Neural progenitor cell (in vitro differentiated cells): ENCODE data around the gene ARMC3. TPM values are rescaled to one million over a fixed set of nuclear protein-coding genes. Genes with fewer than 3 reads are reported as not detected.
"Not testable (repeated sequence)": the region's sequence is repeated elsewhere in the genome, so short reads cannot be mapped to it uniquely, and the experiment has no call there.

Experiments
- DNase-seq: peaks from one replicate; pipeline ENCODE4 v3.0.0-alpha.2; 2016; ENCODE audit warnings: low spot score
- H2AFZ ChIP-seq: fragments of 200-600 bp; sonication (generic); replicated peaks from 2 replicates; pipeline ENCODE4 v1.6.1; 2016; ENCODE audit warnings: antibody characterized with exemption
- H3F3A ChIP-seq: fragments of 200-600 bp; sonication (generic); 2 replicates; pipeline ENCODE4 v1.6.1; 2016; ENCODE audit warnings: antibody characterized with exemption, low read depth
- H3K27ac ChIP-seq: fragments of 200-600 bp; sonication (generic); 2 replicates; pipeline ENCODE4 v1.5.1; 2016; ENCODE audit warnings: mild to moderate bottlenecking
- H3K27me3 ChIP-seq: fragments of 200-600 bp; sonication (generic); 2 replicates; pipeline ENCODE4 v1.6.1; 2016; ENCODE audit warnings: mild to moderate bottlenecking, moderate library complexity
- H3K36me3 ChIP-seq: fragments of 200-600 bp; sonication (generic); 2 replicates; pipeline ENCODE4 v1.5.1; 2016
- H3K4me1 ChIP-seq: fragments of 200-600 bp; sonication (generic); 2 replicates; pipeline ENCODE4 v1.6.1; 2016; ENCODE audit warnings: mixed run types
- H3K4me2 ChIP-seq: fragments of 200-600 bp; sonication (generic); 2 replicates; pipeline ENCODE4 v1.6.1; 2016
- H3K4me3 ChIP-seq: fragments of 200-600 bp; sonication (generic); 2 replicates; pipeline ENCODE4 v1.5.1; 2016
- H3K79me2 ChIP-seq: fragments of 200-600 bp; sonication (generic); 2 replicates; pipeline ENCODE4 v1.6.1; 2016; ENCODE audit warnings: low read depth
- H3K9ac ChIP-seq: fragments of 200-600 bp; sonication (generic); 2 replicates; pipeline ENCODE4 v1.6.1; 2016
- H3K9me3 ChIP-seq: fragments of 200-600 bp; sonication (generic); 2 replicates; pipeline ENCODE4 v1.5.1; 2016; ENCODE audit warnings: low read depth
- H4K20me1 ChIP-seq: fragments of 200-600 bp; sonication (generic); 2 replicates; pipeline ENCODE4 v1.6.1; 2016; ENCODE audit warnings: low read depth
- H3K27ac Mint-ChIP-seq: 3 replicates; pipeline ENCODE4 v1.8.0; 2021; ENCODE audit warnings: mixed read lengths
- H3K27me3 Mint-ChIP-seq: 2 replicates; pipeline ENCODE4 v1.8.0; 2022; ENCODE audit warnings: low read depth, mild to moderate bottlenecking, inconsistent platforms, moderate library complexity, mixed read lengths; ENCODE audit not compliant: insufficient read depth
- H3K36me3 Mint-ChIP-seq: 3 replicates; pipeline ENCODE4 v1.8.0; 2021; ENCODE audit warnings: mixed read lengths
- H3K4me1 Mint-ChIP-seq: 3 replicates; pipeline ENCODE4 v1.8.0; 2021; ENCODE audit warnings: mixed read lengths
- H3K4me3 Mint-ChIP-seq: 3 replicates; pipeline ENCODE4 v1.8.0; 2021; ENCODE audit warnings: mild to moderate bottlenecking, moderate library complexity, mixed read lengths
- H3K9me3 Mint-ChIP-seq: 3 replicates; pipeline ENCODE4 v1.8.0; 2020; ENCODE audit warnings: mixed read lengths
- CTCF ChIP-seq: fragments of 200-600 bp; sonication (generic); IDR thresholded peaks from 2 replicates; pipeline ENCODE4 v1.5.1; 2017; ENCODE audit warnings: antibody characterized with exemption, mild to moderate bottlenecking
- EZH2 ChIP-seq: fragments of 200-600 bp; sonication (generic); IDR thresholded peaks from 2 replicates; pipeline ENCODE4 v1.6.1; 2017; ENCODE audit warnings: antibody characterized with exemption, mild to moderate bottlenecking, moderate library complexity
- EZH2phosphoT487 ChIP-seq: fragments of 200-600 bp; sonication (generic); IDR thresholded peaks from 2 replicates; pipeline ENCODE4 v1.6.1; 2017; ENCODE audit warnings: antibody characterized with exemption
- total RNA-seq: library from RNA; depleted of rRNA; stranded (reverse); fragments of >200 nt; gene quantifications from 2 replicates; pipeline ENCODE4 v1.2.3, GENCODE V29; 2015; ENCODE audit warnings: low replicate concordance

ARMC3 gene
- total RNA-seq, 1 donor from 2014 or later = 14.6 TPM

- Mint-ChIP-seq H3K27ac (no peak overlapping the region), H3K4me1 (peaks cover 12% of the 10 kb centered on the region), H3K4me3 (peak overlapping the region; percentile 35), H3K27me3 (no peaks in the 10 kb centered on the region), H3K36me3 (no peaks in the 10 kb centered on the region), H3K9me3 (no peaks in the 10 kb centered on the region)
- Histone ChIP-seq H4K20me1 (no peaks in the 10 kb centered on the region), H3K4me1 (peaks cover 9% of the 10 kb centered on the region), H3K9ac (no peak overlapping the region), H3K79me2 (no peaks in the 10 kb centered on the region), H3K27ac (no peak overlapping the region), H3K27me3 (no peaks in the 10 kb centered on the region), H2AFZ (no peak overlapping the region), H3K4me2 (no peak overlapping the region), H3K36me3 (no peaks in the 10 kb centered on the region), H3K9me3 (no peaks in the 10 kb centered on the region), H3F3A (no peaks in the 10 kb centered on the region), H3K4me3 (no peak overlapping the region)
- no peak for DNase-seq
- no peak for TF ChIP-seq EZH2
- TF ChIP-seq EZH2phosphoT487 = no peak
- TF ChIP-seq CTCF = no peak
Observed at GRCh38 chr10:23067337-23067736, 139.5 kb downstream of the ARMC3 start.

- peak; percentile 87 for DNase-seq
- no peaks in the 10 kb centered on the region for H3K36me3 Mint-ChIP-seq
- Histone ChIP-seq H3K79me2 (no peaks in the 10 kb centered on the region), H4K20me1 (no peaks in the 10 kb centered on the region), H3F3A (no peaks in the 10 kb centered on the region), H3K9ac (no peak overlapping the region), H3K9me3 (no peaks in the 10 kb centered on the region), H3K4me3 (no peak overlapping the region), H3K4me2 (no peak overlapping the region), H3K27ac (no peak overlapping the region), H3K4me1 (peaks cover 7% of the 10 kb centered on the region), H2AFZ (peak overlapping the region; percentile 50), H3K36me3 (no peaks in the 10 kb centered on the region), H3K27me3 (no peaks in the 10 kb centered on the region)
- peak overlapping the region; percentile 7 for H3K4me3 Mint-ChIP-seq
- no peaks in the 10 kb centered on the region for H3K27me3 Mint-ChIP-seq
- no peak for TF ChIP-seq EZH2phosphoT487
- TF ChIP-seq CTCF = peak; percentile 76
- TF ChIP-seq EZH2 = no peak
- peaks cover 8% of the 10 kb centered on the region for H3K4me1 Mint-ChIP-seq
- H3K27ac Mint-ChIP-seq = peak overlapping the region; percentile 3
- H3K9me3 Mint-ChIP-seq = no peaks in the 10 kb centered on the region
Observed at GRCh38 chr10:23067939-23068775, 140.3 kb downstream of the ARMC3 start.

DNA sequence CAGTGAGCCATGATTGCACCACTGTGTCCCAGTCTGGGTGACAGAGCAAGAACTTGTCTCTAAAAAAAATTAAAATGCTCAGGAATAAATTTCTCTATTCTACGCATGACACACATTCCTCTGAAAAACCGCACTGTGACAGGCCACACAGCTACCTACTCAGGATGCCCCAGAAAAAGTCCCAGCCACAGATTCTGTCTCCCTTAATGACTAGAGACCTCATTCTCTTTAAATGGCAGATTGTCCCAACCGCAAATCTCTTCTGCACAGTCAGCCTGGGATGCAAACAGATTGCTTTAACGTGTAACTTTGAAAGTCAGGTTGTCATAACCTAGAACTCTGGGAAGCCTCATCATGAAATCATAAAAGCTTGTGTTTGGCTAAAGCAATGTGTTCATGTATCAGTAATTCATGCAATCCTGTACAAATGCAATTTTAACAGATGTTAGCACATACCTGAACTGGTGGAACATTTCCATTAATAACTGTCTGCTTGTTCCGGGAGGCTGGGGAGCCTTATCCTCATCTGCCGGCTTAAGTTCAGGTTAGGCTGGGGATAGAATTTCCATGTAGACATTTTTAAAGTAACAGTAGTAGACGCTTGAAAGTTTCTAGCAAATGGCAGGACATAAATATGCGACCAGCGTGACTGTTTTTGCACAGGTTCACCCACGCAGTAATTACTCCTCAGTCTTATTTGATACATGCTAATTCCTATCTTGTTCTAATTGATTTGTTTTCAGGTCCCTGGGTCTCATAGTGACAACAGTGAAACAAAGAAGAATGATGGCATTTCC lies 141.4 kb downstream of the ARMC3 start:
- H3K4me1 Mint-ChIP-seq = no peaks in the 10 kb centered on the region
- H3K4me3 Mint-ChIP-seq = no peak overlapping the region
- no peak overlapping the region for H3K4me3 ChIP-seq
- no peaks in the 10 kb centered on the region for H3K9me3 ChIP-seq
- no peak overlapping the region for H3K4me2 ChIP-seq
- H3K27ac ChIP-seq = no peak overlapping the region
- H3K36me3 Mint-ChIP-seq = no peaks in the 10 kb centered on the region
- no peaks in the 10 kb centered on the region for H3K36me3 ChIP-seq
- no peaks in the 10 kb centered on the region for H3F3A ChIP-seq
- DNase-seq = no peak
- H3K9ac ChIP-seq = no peak overlapping the region
- H2AFZ ChIP-seq = no peak overlapping the region
- TF ChIP-seq EZH2 = no peak
- no peak for TF ChIP-seq EZH2phosphoT487
- no peak for TF ChIP-seq CTCF
- H3K79me2 ChIP-seq = no peaks in the 10 kb centered on the region
- no peaks in the 10 kb centered on the region for H4K20me1 ChIP-seq
- peak overlapping the region; percentile 53 for H3K27ac Mint-ChIP-seq
- H3K27me3 ChIP-seq = no peaks in the 10 kb centered on the region
- H3K9me3 Mint-ChIP-seq = no peaks in the 10 kb centered on the region
- H3K27me3 Mint-ChIP-seq = no peaks in the 10 kb centered on the region
- H3K4me1 ChIP-seq = no peaks in the 10 kb centered on the region

DNA sequence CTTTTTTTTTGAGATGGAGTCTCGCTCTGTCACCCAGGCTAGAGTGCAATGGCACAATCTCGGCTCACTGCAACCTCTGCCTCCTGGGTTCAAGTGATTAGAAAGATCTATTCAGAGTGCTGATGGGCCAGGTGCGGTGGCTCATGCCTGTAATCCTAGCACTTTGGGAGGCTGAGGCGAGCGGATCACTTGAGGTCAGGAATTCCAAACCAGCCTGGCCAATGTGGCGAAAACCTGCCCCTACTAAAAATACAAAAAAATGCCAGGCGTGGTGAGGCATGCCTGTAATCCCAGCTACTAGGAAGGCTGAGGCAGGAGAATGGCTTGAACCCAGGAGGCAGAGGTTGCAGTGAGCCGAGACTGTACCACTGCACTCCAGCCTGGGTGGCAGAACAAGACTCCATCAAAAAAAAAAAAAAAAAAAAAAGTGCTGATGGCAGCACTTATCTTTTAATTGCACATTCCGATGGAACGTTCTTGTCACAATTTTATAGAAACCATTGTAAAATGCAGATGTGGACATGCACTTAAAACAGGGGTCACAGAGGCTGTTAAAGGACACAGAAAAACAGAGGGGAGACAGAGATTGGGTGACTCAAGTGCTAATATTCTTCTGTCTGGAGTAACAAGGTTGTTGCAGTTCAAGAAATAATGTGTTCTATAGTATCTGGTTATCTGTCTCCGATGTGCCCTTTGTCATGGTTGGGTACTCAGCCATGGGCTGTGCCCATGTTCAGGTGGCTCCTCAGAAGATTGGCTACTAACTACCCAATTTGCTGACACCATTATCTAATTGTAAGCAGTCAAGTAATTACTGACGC lies 142.4 kb downstream of the ARMC3 start:
- H3K4me3 Mint-ChIP-seq, H3K4me3 ChIP-seq, H3K36me3 Mint-ChIP-seq, H3K27ac ChIP-seq, H3K9me3 ChIP-seq, H3K27me3 Mint-ChIP-seq, H3K27me3 ChIP-seq, DNase-seq, H3K4me2 ChIP-seq, H3K4me1 Mint-ChIP-seq, H2AFZ ChIP-seq, H3K4me1 ChIP-seq, H3K27ac Mint-ChIP-seq, H3K9me3 Mint-ChIP-seq, H3F3A ChIP-seq, H3K79me2 ChIP-seq, H3K9ac ChIP-seq, H3K36me3 ChIP-seq, H4K20me1 ChIP-seq: not testable (repeated sequence)
